Progenitor cell of endocrine pancreas (in vitro differentiated cells): ENCODE data around the gene THSD4. TPM values are rescaled to one million over a fixed set of nuclear protein-coding genes. Genes with fewer than 3 reads are reported as not detected.

Source experiments
- DNase-seq: peaks from one replicate; pipeline ENCODE4 v3.0.0; 2021; ENCODE audit warnings: low spot score; ENCODE audit not compliant: unreplicated experiment
- H3K27ac Mint-ChIP-seq: 2 replicates; pipeline ENCODE4 v1.8.0; 2021; ENCODE audit warnings: mild to moderate bottlenecking, moderate library complexity, mixed read lengths
- H3K27me3 Mint-ChIP-seq: 2 replicates; pipeline ENCODE4 v1.8.0; 2021; ENCODE audit warnings: mixed read lengths
- H3K36me3 Mint-ChIP-seq: 2 replicates; pipeline ENCODE4 v1.8.0; 2022; ENCODE audit warnings: mixed read lengths; ENCODE audit not compliant: insufficient read depth
- H3K4me1 Mint-ChIP-seq: 2 replicates; pipeline ENCODE4 v1.8.0; 2021; ENCODE audit warnings: low read depth, mixed read lengths
- H3K4me3 Mint-ChIP-seq: 2 replicates; pipeline ENCODE4 v1.8.0; 2021; ENCODE audit warnings: low read depth, mild to moderate bottlenecking, moderate library complexity, mixed read lengths
- H3K9me3 Mint-ChIP-seq: 2 replicates; pipeline ENCODE4 v1.8.0; 2021; ENCODE audit warnings: low read depth, mixed read lengths
- total RNA-seq: library from RNA; stranded (reverse); gene quantifications from 2 replicates; pipeline ENCODE4 v1.2.1, GENCODE V29; 2021
- TF ChIP-seq, protein P1 (sequence below): fragments of 200-600 bp; sonication (generic); IDR thresholded peaks from one replicate; pipeline ENCODE4 v1.5.0; 2021; ENCODE audit warnings: antibody characterized with exemption, mild to moderate bottlenecking; ENCODE audit not compliant: unreplicated experiment

The THSD4 gene
- total RNA-seq, 1 donor from 2014 or later: 6.8 TPM

DNA sequence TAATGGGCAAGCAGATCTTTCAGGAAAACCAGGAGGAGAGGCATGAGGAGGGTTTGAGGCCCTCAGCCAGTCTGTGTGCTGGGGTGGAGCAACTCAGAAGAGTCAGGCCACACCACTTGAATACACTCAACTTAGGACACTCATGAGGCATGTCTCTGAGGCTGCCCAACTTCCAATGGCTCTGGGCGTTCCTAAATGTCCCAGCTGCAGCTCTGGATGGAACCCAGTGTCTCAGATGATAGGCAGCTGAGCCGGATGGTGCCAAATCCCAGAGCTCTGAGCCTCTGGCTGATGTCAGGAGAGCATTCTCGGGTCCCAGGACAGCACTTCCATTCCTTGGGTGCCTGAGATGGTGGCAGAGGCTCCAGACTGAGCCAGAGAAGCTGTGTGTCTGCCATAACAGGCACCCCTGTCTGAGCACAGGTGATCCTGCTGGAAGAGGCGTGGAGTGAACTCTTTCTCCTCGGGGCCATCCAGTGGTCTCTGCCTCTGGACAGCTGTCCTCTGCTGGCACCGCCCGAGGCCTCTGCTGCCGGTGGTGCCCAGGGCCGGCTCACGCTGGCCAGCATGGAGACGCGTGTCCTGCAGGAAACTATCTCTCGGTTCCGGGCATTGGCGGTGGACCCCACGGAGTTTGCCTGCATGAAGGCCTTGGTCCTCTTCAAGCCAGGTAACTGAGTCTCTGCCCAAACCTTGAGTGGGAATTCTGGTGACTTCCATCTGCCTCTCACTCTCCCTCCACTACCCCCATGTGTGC, 697.9 kb downstream of the THSD4 start:
- Mint-ChIP-seq H3K9me3 (peaks cover 2% of the 10 kb centered on the region), H3K4me1 (no peaks in the 10 kb centered on the region), H3K27me3 (peaks cover 10% of the 10 kb centered on the region), H3K4me3 (no peak overlapping the region), H3K36me3 (no peaks in the 10 kb centered on the region), H3K27ac (no peak overlapping the region)
- TF ChIP-seq, protein P1, sequence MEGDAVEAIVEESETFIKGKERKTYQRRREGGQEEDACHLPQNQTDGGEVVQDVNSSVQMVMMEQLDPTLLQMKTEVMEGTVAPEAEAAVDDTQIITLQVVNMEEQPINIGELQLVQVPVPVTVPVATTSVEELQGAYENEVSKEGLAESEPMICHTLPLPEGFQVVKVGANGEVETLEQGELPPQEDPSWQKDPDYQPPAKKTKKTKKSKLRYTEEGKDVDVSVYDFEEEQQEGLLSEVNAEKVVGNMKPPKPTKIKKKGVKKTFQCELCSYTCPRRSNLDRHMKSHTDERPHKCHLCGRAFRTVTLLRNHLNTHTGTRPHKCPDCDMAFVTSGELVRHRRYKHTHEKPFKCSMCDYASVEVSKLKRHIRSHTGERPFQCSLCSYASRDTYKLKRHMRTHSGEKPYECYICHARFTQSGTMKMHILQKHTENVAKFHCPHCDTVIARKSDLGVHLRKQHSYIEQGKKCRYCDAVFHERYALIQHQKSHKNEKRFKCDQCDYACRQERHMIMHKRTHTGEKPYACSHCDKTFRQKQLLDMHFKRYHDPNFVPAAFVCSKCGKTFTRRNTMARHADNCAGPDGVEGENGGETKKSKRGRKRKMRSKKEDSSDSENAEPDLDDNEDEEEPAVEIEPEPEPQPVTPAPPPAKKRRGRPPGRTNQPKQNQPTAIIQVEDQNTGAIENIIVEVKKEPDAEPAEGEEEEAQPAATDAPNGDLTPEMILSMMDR: no peak
- DNase-seq: no peak

DNA sequence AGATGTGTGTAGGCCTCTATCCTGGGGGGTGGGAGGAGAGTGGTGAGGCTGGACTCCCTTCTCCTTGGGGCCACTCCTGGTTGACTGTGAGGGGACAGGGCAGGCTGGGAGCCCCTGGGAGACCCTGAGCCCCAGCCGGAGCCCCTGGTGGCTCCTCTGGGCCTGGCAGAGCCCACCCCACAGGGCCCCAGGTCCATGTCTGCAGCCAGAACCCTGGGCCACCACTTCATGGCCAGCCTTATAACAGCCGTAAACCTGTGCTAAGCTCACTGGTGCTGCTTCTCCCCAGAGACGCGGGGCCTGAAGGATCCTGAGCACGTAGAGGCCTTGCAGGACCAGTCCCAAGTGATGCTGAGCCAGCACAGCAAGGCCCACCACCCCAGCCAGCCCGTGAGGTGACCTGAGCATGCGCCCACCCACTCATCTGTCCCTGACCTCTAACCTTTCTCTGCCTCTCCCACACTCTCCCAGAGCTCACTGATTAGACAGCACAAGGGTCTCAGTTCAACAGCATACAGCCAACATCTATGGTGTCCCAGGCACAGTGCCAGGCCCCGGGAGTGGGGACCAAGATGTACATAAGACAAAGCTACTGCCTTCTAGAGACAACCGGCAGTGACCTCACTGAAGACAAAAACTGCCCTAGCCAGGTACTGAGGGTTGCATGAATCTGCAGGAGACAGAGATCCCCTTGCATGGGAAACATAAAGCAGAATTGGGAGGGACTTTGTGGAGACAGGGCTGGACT, 698.6 kb downstream of the THSD4 start:
- TF ChIP-seq, protein P1: no peak
- Mint-ChIP-seq H3K27ac (no peak overlapping the region), H3K36me3 (no peaks in the 10 kb centered on the region), H3K4me3 (no peak overlapping the region), H3K27me3 (peaks cover 6% of the 10 kb centered on the region), H3K4me1 (no peaks in the 10 kb centered on the region), H3K9me3 (peaks cover 6% of the 10 kb centered on the region)
- no peak for DNase-seq

DNA sequence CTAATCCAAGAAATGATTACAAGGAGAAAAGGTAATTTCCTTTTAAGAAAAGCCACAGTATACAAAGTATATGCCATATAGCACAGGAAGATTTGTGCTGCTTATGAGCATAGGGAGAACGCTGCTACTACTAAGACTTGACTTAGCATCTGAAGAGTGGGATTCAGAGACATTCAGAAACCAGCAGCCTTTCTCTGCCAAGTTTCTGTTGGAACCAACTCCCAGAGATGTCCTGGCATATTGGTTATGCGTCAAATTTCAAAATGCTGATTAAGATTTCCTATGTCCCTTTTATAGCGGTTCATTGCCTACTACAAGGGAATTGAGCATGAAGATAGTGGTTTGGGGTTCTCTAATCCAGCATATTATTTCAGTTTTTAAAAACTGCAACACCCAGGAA, 700.0 kb downstream of the THSD4 start:
- Mint-ChIP-seq H3K27ac (no peak overlapping the region), H3K27me3 (peaks cover 3% of the 10 kb centered on the region), H3K4me1 (no peaks in the 10 kb centered on the region), H3K36me3 (peaks cover under 1% of the 10 kb centered on the region), H3K9me3 (peaks cover 10% of the 10 kb centered on the region), H3K4me3 (no peak overlapping the region)
- no peak for DNase-seq
- TF ChIP-seq, protein P1: no peak

DNA sequence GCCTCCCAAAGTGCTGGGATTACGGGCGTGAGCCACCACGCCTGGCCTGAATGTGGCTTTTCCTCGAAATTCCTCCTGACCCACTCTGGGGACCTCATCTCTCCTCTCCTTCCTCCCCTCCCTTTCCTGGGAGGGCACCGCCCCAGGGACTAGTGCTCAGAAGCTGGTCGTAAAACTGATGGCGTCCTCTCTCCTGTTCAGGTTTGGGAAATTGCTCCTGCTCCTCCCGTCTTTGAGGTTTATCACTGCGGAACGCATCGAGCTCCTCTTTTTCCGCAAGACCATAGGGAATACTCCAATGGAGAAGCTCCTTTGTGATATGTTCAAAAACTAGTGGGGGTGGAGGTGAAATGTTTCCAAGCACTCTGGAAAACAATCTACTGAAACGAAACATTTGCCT, 702.1 kb downstream of the THSD4 start:
- no peak for DNase-seq
- TF ChIP-seq, protein P1: no peak
- Mint-ChIP-seq H3K4me3 (no peak overlapping the region), H3K36me3 (peaks cover 7% of the 10 kb centered on the region), H3K27ac (no peak overlapping the region), H3K4me1 (no peaks in the 10 kb centered on the region), H3K9me3 (peaks cover 17% of the 10 kb centered on the region), H3K27me3 (peaks cover 3% of the 10 kb centered on the region)

DNA sequence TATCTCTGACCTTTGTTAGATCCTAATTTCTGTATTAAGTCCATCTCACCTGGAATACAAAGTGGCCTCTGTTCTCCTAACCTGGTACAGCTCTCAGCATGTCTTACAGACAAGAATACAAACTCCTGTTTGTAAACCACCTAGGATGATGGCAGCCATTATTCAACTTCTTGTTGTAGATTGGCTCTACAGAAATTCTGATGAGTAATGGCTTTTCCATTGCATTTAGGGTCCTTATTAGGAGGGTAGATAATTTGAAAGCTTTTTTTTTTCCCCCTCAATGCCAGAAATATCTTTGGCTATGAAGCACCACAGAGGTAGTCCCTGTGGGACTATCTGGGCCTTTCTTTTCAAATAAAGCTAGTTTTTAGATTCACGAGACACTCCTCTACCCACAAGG, 704.9 kb downstream of the THSD4 start:
- Mint-ChIP-seq H3K27me3 (no peaks in the 10 kb centered on the region), H3K27ac (no peak overlapping the region), H3K9me3 (peaks cover 21% of the 10 kb centered on the region), H3K4me3 (no peak overlapping the region), H3K36me3 (peaks cover 15% of the 10 kb centered on the region), H3K4me1 (no peaks in the 10 kb centered on the region)
- no peak for DNase-seq
- TF ChIP-seq, protein P1: no peak
